GM18858 (cell line): ENCODE data around the gene TUBA3C.

Experiments used
- ATAC-seq: cut with Tn5 transposase; IDR thresholded peaks from one replicate; pipeline ENCODE4 v1.9.1; 2021; ENCODE audit not compliant: unreplicated experiment

Gene TUBA3C

DNA sequence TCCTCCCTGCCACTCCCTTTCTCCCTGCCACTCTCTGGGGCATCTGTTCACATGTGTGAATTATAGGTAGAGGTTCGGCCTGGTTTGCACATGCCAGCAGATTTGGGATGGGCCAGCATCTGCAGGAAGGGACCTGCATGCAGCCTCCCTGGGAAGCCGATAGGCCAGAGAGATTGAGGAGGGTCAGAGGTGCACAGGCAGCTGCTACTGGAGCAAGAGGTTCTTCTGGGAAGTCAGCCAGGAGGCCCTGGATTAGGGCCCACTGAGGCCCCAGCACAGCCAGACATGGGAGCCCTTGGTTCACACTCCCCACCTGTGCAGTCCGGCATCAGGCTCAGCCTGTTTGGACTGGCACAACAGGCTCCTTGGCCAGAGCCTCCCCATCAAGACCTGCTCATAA, 12.1 kb downstream of the TUBA3C start:
- ATAC-seq = no peak

GRCh38 chr13:19161308-19161707, 20.3 kb downstream of the TUBA3C start:
- ATAC-seq = no peak

DNA sequence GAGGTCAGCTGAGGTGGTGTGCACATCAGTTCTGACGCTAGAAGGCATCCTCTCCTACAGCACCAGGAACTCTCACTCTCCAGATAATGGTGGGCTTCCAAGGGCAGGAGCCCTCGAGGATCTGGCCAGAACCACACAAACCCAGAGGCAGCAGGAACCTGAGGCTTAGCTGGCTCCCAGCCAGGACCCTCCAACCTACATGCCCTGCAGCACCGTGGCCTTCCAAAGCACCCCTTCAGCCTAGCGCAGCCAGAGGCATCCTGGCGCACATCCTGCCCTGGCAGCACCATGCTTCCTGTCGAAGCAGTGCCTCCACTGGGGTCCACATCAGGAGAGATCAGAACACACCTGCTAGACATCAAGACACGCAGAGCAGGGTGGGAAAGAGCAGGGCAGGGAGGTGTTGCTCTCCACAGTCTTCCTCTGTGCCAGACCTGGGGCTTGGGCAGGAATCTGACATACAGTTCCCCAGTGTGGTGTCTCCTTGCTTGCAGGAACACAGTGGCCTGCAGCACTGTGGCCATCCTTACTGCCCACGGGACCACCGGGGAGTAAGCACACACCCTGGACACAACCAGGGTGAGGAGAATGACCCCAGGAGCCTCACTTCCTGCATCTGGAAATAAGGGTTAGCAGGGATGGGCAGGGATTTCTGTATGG, 21.7 kb downstream of the TUBA3C start:
- no peak for ATAC-seq

- no peak for ATAC-seq
Measured at GRCh38 chr13:19159181-19159580, 22.4 kb downstream of the TUBA3C start.

- no peak for ATAC-seq
Measured at GRCh38 chr13:19158526-19159174, 23.0 kb downstream of the TUBA3C start.

- ATAC-seq = no peak
Measured at GRCh38 chr13:19158006-19158405, 23.6 kb downstream of the TUBA3C start.

GRCh38 chr13:19157461-19157860, 24.2 kb downstream of the TUBA3C start:
- ATAC-seq = no peak

DNA sequence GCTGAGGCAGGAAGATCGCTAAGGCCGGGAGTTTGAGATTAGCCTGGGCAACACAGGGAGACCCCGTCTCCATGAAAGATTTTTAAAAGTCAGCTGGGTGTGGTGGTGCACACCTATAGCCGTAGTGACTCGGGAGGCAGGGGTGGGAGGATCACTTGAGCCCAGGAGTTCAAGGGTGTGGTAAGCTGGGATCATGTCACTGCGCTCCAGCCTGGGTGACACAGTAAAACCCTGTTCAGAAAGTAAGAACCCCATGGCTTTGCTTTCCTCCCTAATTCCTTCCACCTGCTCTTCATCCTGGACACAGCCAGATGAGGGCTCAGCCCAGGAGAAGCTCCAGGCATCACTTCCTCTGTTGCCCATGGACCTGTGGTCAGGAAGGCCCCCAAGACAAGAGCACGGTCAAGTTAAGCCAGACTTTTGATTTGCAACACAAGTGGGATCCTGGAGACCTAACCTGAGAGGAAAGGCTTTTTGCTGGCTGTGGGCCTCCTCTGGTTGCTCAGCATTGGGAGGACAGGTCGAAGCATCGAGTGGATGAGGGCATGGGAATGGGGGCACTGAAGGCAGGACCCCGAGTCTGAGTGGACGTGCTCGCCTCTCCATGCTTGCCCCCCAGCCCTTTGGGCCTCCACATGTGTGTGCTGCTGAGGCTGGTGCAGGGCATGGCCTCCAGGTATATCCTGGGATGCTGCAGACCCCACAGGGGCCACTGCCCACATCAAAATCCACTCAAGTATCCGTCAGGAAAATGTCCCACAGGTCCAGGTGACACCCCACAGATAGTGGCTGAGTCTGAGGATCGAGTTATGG, 25.4 kb downstream of the TUBA3C start:
- ATAC-seq = no peak

GRCh38 chr13:19155321-19155861, 26.2 kb downstream of the TUBA3C start:
- no peak for ATAC-seq

DNA sequence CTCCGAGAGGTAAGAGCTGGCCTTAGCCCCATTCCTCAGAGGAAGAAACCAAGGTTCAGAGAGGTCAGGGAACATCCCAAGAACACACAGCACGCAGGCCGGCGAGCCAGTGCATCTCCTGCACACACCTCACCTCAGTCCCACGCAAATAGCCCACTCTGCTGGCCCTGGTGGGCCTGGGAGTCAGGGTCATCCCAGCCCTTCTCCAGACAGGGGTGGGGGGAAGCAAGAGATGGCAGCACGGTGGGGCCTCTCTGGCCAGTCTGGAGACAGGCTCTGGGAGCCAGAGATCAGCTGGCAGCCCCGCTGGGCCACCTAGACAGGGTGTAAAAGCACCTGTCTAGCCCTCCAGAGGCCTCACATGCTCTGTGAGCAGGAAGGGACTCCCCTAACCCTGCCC, 26.8 kb downstream of the TUBA3C start:
- no peak for ATAC-seq

- ATAC-seq = no peak
Measured at GRCh38 chr13:19153782-19154450, 27.7 kb downstream of the TUBA3C start.

DNA sequence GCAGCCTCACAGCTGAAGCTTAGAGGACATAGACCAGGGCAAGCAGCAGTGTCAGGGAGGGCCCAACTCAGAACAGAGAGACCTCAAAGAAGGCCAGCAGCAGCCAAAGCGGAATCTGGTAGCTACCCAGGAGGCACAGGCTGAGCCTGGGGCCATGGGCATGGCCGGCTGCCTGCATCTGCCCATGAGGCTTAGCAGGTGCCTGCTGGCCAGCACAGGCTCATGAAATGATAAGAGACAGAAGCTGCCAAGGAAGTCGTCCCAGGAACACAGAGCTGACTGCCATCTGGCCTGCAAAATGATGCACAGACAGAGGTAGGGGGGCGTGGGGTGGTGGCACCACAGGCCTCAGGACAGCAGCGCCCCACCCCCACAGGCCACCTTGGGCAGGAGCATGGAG, 29.2 kb downstream of the TUBA3C start:
- ATAC-seq = no peak

DNA sequence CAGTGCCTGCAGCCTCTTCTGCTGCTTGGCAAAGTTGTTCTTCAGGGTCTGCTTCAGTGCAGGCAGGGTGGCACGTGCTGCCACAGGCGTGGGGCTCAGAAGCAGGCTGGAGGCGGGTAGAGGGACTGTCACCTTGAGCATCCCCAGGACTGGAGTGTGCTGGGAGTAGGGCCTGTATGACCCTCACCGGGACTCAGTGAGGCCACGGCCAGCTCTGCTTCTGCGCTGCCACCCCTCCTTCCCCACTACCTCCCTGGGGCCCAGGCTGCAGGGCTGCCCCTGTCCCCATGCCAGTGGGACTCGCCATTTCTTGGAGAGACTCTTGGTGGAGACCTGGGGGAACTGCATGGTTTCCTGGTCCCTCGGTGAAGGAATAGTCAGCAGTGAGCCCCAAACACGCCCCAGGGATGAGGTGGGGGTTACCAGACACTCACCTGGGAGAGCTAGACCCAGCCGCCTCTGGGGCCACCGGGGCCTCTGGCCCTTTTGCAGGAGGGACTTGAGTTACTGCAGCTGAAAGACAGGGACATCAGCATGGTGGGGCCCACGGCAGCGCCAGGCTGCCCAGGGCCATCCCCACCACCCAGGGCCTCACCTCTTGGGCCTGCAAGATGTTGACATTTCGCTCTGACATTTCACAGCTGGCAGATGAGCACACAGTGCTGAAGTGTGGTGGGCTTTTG, 29.9 kb downstream of the TUBA3C start:
- no peak for ATAC-seq

GRCh38 chr13:19150712-19151228, 30.9 kb downstream of the TUBA3C start:
- ATAC-seq = no peak

GRCh38 chr13:19150226-19150625, 31.4 kb downstream of the TUBA3C start:
- no peak for ATAC-seq

GRCh38 chr13:19148561-19148960, 33.1 kb downstream of the TUBA3C start:
- no peak for ATAC-seq
